Measurements from ENCODE around the gene MELK.

- TF ChIP-seq, protein P1, sequence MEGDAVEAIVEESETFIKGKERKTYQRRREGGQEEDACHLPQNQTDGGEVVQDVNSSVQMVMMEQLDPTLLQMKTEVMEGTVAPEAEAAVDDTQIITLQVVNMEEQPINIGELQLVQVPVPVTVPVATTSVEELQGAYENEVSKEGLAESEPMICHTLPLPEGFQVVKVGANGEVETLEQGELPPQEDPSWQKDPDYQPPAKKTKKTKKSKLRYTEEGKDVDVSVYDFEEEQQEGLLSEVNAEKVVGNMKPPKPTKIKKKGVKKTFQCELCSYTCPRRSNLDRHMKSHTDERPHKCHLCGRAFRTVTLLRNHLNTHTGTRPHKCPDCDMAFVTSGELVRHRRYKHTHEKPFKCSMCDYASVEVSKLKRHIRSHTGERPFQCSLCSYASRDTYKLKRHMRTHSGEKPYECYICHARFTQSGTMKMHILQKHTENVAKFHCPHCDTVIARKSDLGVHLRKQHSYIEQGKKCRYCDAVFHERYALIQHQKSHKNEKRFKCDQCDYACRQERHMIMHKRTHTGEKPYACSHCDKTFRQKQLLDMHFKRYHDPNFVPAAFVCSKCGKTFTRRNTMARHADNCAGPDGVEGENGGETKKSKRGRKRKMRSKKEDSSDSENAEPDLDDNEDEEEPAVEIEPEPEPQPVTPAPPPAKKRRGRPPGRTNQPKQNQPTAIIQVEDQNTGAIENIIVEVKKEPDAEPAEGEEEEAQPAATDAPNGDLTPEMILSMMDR (conservative IDR thresholded peaks at IDR 0.05; ENCODE audit: low read depth, low read length) = no peak
- no peak for TF ChIP-seq EZH2 (IDR thresholded peaks at IDR 0.05; ENCODE audit: borderline replicate concordance, low read depth, low read length, poor library complexity, severe bottlenecking)
Observed at GRCh38 chr9:36584620-36585460, 12.1 kb downstream of the MELK start.
